ENCODE results near the gene SRSF9. TPM values are rescaled to one million over a fixed set of nuclear protein-coding genes. Genes with fewer than 3 reads are reported as not detected.
A peak's percentile ranks its signal among the peaks of the same experiment; 100 is the strongest.

SRSF9 gene
- total RNA-seq, 1 experiment from 2014 or later, result 297 TPM

DNA sequence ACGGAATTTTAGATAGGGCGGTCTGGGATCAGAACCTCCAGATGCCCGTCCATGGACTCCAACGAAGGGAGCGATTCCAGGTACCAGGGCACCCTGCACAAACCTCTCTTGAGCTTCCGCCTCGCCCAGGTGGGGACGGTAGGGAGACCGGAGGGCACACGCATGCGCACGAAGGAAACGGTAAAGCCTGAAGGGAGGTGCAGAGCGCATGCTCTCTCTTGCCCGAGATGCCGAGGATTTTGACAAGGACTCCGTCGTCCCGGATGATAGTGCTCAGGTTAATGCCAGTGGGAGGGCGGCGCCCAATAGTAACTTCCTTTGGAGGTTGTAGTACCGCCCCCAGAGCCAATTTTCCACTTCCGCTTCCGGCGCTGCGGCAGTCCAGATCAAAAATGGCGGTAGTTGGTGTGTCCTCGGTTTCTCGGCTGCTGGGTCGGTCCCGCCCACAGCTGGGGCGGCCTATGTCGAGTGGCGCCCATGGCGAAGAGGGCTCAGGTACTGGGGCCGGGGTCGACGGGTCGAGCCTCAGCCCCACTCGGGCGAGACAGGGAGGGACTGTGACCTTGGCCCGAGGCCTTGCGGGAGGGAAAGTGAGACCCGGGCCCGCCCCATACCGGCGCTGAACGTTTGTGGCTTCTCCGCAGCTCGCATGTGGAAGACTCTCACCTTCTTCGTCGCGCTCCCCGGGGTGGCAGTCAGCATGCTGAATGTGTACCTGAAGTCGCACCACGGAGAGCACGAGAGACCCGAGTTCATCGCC lies 31.6 kb downstream of the SRSF9 start, which contains the start of gene COX6A1:
Gene COX6A1 (plus strand): TSS at position 379 of the 760 bp plus-strand sequence. CDS start 14 bp downstream, at position 393.
- Histone ChIP-seq H3K9me3 (ENCODE audit: control insufficient read depth in 1 of 2, insufficient read depth in 1 of 2, low read depth in 1 of 2, low read length in 2 of 2) (no peaks in the 10 kb centered on the region), H3K27ac (ENCODE audit: low read depth, low read length) (peak within 1 kb of the TSS; percentile 81), H3K4me3 (replicated peaks in 1 of 2; ENCODE audit: low read depth in 1 of 2, low read length in 2 of 2) (peak within 1 kb of the TSS; percentile 65 to 71), H3K9ac (ENCODE audit: low read length) (peak within 1 kb of the TSS; percentile 72), H3K79me2 (ENCODE audit: insufficient read depth, low read length) (peaks cover 40% of the 10 kb centered on the region), H3K27me3 (ENCODE audit: insufficient read depth, low read length) (no peaks in the 10 kb centered on the region), H3K4me1 (ENCODE audit: control insufficient read depth in 1 of 2, insufficient read depth in 2 of 2, low read length in 2 of 2) (peaks cover 8 to 26% of the 10 kb centered on the region in 2 experiments), H4K20me1 (ENCODE audit: insufficient read depth) (no peaks in the 10 kb centered on the region), H3K4me2 (ENCODE audit: low read length) (peak within 1 kb of the TSS; percentile 83), H3K36me3 (ENCODE audit: control insufficient read depth in 1 of 2, insufficient read depth in 2 of 2, low read length in 2 of 2) (peaks cover 11 to 17% of the 10 kb centered on the region in 2 experiments), H3K9me2 (ENCODE audit: insufficient read depth) (no peaks in the 10 kb centered on the region), H2AFZ (ENCODE audit: low read depth, low read length, poor library complexity, severe bottlenecking) (peak within 1 kb of the TSS; percentile 42)
- BruUV-seq (replicated peaks), result no TSS peak
- DNase-seq (ENCODE audit: low read depth, low spot score), result peak; percentile 99
- peak; percentile 96 for ATAC-seq
- intact Hi-C loops (cut with micrococcal nuclease), result loop anchor here (2.0 to 10.0 kb wide), 3 partner anchors 81 to 207 kb away; partner anchors contain the start of gene CABP1
- ChIA-PET CTCF (interaction anchor here (0.7 to 1.2 kb wide), 5 partner anchors 10 to 545 kb away, joined by 3 to 4 read pairs (median 3); no protein-coding TSS in a partner anchor), POLR2A (interaction anchor here (0.9 to 1.0 kb wide), 3 partner anchors 9 to 146 kb away, joined by 3 to 5 read pairs (median 3); partner anchors contain the start of gene RNU4-2), RAD21 (ENCODE audit: low non-redundant PET in 1 of 2, low total read pairs in 2 of 2, uncharacterized antibody in 2 of 2, unreplicated experiment in 2 of 2) (interaction anchor here in 1 of 2 experiments (0.7 kb wide), 1 partner anchor 83 kb away, joined by 3 read pairs; no protein-coding TSS in a partner anchor)
- TF ChIP-seq JUND (IDR thresholded peaks at IDR 0.05) (no peak), SIN3A (IDR thresholded peaks at IDR 0.05; ENCODE audit: low read depth) (peak; percentile 51; the same call in 1 of the 2 replicates), RAD21 (IDR thresholded peaks at IDR 0.05; ENCODE audit: low read depth) (no peak), CBX3 (IDR thresholded peaks at IDR 0.05; ENCODE audit: low read depth) (no peak), POLR2AphosphoS5 (IDR thresholded peaks at IDR 0.05; ENCODE audit: low read depth, low read length) (peak; percentile 92), EZH2 (IDR thresholded peaks at IDR 0.05) (no peak), SRF (IDR thresholded peaks at IDR 0.05; ENCODE audit: low read depth) (no peak), ZFX (IDR thresholded peaks at IDR 0.05) (peak; percentile 81; the same call in 1 of the 2 replicates), EZH2phosphoT487 (IDR thresholded peaks at IDR 0.05; ENCODE audit: borderline replicate concordance) (no peak), POLR2A (IDR thresholded peaks at IDR 0.05; ENCODE audit: borderline replicate concordance, extremely low read depth, insufficient read depth, insufficient read length) (peak; percentile 92), YY1 (IDR thresholded peaks at IDR 0.05; ENCODE audit: extremely low read depth, insufficient replicate concordance, low read depth, low read length) (peak; percentile 96), ELF1 (IDR thresholded peaks at IDR 0.05; ENCODE audit: borderline replicate concordance, low read depth) (no peak; the same call in 1 of the 2 replicates), SP1 (IDR thresholded peaks at IDR 0.05; ENCODE audit: low read depth) (0 out of 2 replicates have a peak, but pooled peaks have one; percentile 3), FOSL1 (IDR thresholded peaks at IDR 0.05; ENCODE audit: low read depth) (no peak), CEBPB (IDR thresholded peaks at IDR 0.05; ENCODE audit: low read depth) (no peak)
- TF ChIP-seq, protein P1, sequence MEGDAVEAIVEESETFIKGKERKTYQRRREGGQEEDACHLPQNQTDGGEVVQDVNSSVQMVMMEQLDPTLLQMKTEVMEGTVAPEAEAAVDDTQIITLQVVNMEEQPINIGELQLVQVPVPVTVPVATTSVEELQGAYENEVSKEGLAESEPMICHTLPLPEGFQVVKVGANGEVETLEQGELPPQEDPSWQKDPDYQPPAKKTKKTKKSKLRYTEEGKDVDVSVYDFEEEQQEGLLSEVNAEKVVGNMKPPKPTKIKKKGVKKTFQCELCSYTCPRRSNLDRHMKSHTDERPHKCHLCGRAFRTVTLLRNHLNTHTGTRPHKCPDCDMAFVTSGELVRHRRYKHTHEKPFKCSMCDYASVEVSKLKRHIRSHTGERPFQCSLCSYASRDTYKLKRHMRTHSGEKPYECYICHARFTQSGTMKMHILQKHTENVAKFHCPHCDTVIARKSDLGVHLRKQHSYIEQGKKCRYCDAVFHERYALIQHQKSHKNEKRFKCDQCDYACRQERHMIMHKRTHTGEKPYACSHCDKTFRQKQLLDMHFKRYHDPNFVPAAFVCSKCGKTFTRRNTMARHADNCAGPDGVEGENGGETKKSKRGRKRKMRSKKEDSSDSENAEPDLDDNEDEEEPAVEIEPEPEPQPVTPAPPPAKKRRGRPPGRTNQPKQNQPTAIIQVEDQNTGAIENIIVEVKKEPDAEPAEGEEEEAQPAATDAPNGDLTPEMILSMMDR (IDR thresholded peaks at IDR 0.05 in 2 of 3, conservative IDR thresholded peaks at IDR 0.05 in 1 of 3; ENCODE audit: borderline replicate concordance in 1 of 3, insufficient read depth in 1 of 3, low read depth in 2 of 3, low read length in 2 of 3), result 0 out of 6 replicates have a peak, but pooled peaks of 1 of the 3 experiments have one; percentile 9
- TF ChIP-seq, protein P2, sequence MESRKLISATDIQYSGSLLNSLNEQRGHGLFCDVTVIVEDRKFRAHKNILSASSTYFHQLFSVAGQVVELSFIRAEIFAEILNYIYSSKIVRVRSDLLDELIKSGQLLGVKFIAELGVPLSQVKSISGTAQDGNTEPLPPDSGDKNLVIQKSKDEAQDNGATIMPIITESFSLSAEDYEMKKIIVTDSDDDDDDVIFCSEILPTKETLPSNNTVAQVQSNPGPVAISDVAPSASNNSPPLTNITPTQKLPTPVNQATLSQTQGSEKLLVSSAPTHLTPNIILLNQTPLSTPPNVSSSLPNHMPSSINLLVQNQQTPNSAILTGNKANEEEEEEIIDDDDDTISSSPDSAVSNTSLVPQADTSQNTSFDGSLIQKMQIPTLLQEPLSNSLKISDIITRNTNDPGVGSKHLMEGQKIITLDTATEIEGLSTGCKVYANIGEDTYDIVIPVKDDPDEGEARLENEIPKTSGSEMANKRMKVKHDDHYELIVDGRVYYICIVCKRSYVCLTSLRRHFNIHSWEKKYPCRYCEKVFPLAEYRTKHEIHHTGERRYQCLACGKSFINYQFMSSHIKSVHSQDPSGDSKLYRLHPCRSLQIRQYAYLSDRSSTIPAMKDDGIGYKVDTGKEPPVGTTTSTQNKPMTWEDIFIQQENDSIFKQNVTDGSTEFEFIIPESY (IDR thresholded peaks at IDR 0.05; ENCODE audit: extremely low read depth, insufficient replicate concordance, low read length), result no peak
- TF ChIP-seq, protein P3, sequence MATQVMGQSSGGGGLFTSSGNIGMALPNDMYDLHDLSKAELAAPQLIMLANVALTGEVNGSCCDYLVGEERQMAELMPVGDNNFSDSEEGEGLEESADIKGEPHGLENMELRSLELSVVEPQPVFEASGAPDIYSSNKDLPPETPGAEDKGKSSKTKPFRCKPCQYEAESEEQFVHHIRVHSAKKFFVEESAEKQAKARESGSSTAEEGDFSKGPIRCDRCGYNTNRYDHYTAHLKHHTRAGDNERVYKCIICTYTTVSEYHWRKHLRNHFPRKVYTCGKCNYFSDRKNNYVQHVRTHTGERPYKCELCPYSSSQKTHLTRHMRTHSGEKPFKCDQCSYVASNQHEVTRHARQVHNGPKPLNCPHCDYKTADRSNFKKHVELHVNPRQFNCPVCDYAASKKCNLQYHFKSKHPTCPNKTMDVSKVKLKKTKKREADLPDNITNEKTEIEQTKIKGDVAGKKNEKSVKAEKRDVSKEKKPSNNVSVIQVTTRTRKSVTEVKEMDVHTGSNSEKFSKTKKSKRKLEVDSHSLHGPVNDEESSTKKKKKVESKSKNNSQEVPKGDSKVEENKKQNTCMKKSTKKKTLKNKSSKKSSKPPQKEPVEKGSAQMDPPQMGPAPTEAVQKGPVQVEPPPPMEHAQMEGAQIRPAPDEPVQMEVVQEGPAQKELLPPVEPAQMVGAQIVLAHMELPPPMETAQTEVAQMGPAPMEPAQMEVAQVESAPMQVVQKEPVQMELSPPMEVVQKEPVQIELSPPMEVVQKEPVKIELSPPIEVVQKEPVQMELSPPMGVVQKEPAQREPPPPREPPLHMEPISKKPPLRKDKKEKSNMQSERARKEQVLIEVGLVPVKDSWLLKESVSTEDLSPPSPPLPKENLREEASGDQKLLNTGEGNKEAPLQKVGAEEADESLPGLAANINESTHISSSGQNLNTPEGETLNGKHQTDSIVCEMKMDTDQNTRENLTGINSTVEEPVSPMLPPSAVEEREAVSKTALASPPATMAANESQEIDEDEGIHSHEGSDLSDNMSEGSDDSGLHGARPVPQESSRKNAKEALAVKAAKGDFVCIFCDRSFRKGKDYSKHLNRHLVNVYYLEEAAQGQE (IDR thresholded peaks at IDR 0.05; ENCODE audit: low read depth), result no peak
- TF ChIP-seq, protein P4, sequence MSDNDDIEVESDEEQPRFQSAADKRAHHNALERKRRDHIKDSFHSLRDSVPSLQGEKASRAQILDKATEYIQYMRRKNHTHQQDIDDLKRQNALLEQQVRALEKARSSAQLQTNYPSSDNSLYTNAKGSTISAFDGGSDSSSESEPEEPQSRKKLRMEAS (IDR thresholded peaks at IDR 0.05), result peak; percentile 30; the same call in 1 of the 2 replicates
